B cell (primary cell): ENCODE measurements around the gene PPP1CB. TPM values are rescaled to one million over a fixed set of nuclear protein-coding genes. Genes with fewer than 3 reads are reported as not detected.

Experiments used
- ATAC-seq: fragments of 200-7000 bp; cut with Tn5 transposase; one replicate; pipeline ENCODE4 v1.10.0; 2021; ENCODE audit warnings: low read depth, mild to moderate bottlenecking, moderate number of reproducible peaks, moderate library complexity
- CTCF ChIA-PET: fragments of 350-600 bp; sonication (Branson Sonifier 250); formaldehyde crosslinking; loops from one replicate; lab custom pipeline; 2021; ENCODE audit warnings: antibody characterized with exemption, inconsistent platforms; lab: Charles Lee
- POLR2A ChIA-PET: fragments of 350-600 bp; sonication (Branson Sonifier 250); formaldehyde crosslinking; loops from one replicate; lab custom pipeline; 2021; ENCODE audit warnings: antibody characterized with exemption; lab: Charles Lee
- DNase-seq: peaks from one replicate; pipeline ENCODE4 v3.0.0; 2013
- H2AFZ ChIP-seq: 2 replicates; pipeline ENCODE4 v1.6.1; 2012; ENCODE audit warnings: mild to moderate bottlenecking, low read depth, low read length; ENCODE audit not compliant: insufficient read depth, poor library complexity, severe bottlenecking
- H3K27ac ChIP-seq, 2 donors: 1 replicate in 1 of 2; 2 replicates in 1 of 2; pipeline ENCODE4 v1.5.1; 2012 to 2013; ENCODE audit warnings: low read length in 2 of 2, mild to moderate bottlenecking in 2 of 2, moderate library complexity in 1 of 2
- H3K27me3 ChIP-seq, 4 experiments: fragments of 200-600 bp in 1 of 4; sonication (generic) in 1 of 4; replicated peaks in 1 of 4; 1 replicate in 2 of 4; 2 replicates in 2 of 4; pipeline versions ENCODE4 v1.6.1 to v1.7.0; 2013 to 2016; ENCODE audit warnings: low read length in 3 of 4, mild to moderate bottlenecking in 2 of 4, mixed read lengths in 1 of 4, moderate library complexity in 1 of 4; ENCODE audit not compliant: insufficient read depth in 4 of 4, control insufficient read depth in 3 of 4; ENCODE audit errors: control extremely low read depth in 1 of 4
- H3K36me3 ChIP-seq, 2 experiments: replicated peaks in 1 of 2; 1 replicate in 1 of 2; 2 replicates in 1 of 2; pipeline versions ENCODE4 v1.6.1 to v1.7.1; 2013; ENCODE audit warnings: low read length in 1 of 2; ENCODE audit not compliant: insufficient read depth in 2 of 2, control insufficient read depth in 1 of 2; ENCODE audit errors: control extremely low read depth in 1 of 2, extremely low read depth in 1 of 2
- H3K4me1 ChIP-seq, 2 donors: fragments of 200-600 bp in 1 of 2; sonication (generic) in 1 of 2; 1 replicate in 1 of 2; 2 replicates in 1 of 2; pipeline versions ENCODE4 v1.5.1 to v1.6.1; 2013 to 2017; ENCODE audit warnings: low read length in 2 of 2; ENCODE audit not compliant: control insufficient read depth in 2 of 2, insufficient read depth in 2 of 2
- H3K4me2 ChIP-seq: replicated peaks from 2 replicates; pipeline ENCODE3; 2012; ENCODE audit warnings: mild to moderate bottlenecking, low read depth, low read length; ENCODE audit not compliant: poor library complexity, severe bottlenecking
- H3K4me3 ChIP-seq, 5 experiments: fragments of 200-600 bp in 1 of 5; sonication (generic) in 1 of 5; 1 replicate in 3 of 5; 2 replicates in 2 of 5; pipeline versions ENCODE4 v1.5.1 to v1.7.0; 2011 to 2016; ENCODE audit warnings: low read length in 4 of 5, mild to moderate bottlenecking in 4 of 5, low read depth in 2 of 5, control low read depth in 1 of 5, moderate library complexity in 1 of 5; ENCODE audit not compliant: insufficient read depth in 1 of 5; ENCODE audit errors: control extremely low read depth in 1 of 5, extremely low read depth in 1 of 5
- H3K79me2 ChIP-seq: fragments of 200-600 bp; sonication (generic); one replicate; pipeline ENCODE4 v1.6.0; 2016; ENCODE audit warnings: low read length; ENCODE audit not compliant: control insufficient read depth, insufficient read depth
- H3K9ac ChIP-seq: fragments of 200-600 bp; sonication (generic); 2 replicates; pipeline ENCODE4 v1.6.1; 2017; ENCODE audit warnings: mild to moderate bottlenecking, low read length, moderate library complexity
- H3K9me3 ChIP-seq, 3 donors: one replicate each; pipeline versions ENCODE4 v1.6.1 to v1.7.1; 2013; ENCODE audit warnings: low read length in 2 of 3; ENCODE audit not compliant: control insufficient read depth in 2 of 3, insufficient read depth in 1 of 3; ENCODE audit errors: control extremely low read depth in 1 of 3
- H4K20me1 ChIP-seq: 2 replicates; pipeline ENCODE4 v1.6.0; 2012; ENCODE audit warnings: mild to moderate bottlenecking, low read length; ENCODE audit not compliant: insufficient read depth, control insufficient read depth, poor library complexity, severe bottlenecking
- H3K27ac Mint-ChIP-seq: one replicate; pipeline ENCODE4 v1.8.0; 2021; ENCODE audit warnings: mixed read lengths
- H3K27me3 Mint-ChIP-seq: one replicate; pipeline ENCODE4 v1.8.0; 2021; ENCODE audit warnings: mixed read lengths
- H3K4me1 Mint-ChIP-seq: one replicate; pipeline ENCODE4 v1.8.0; 2021; ENCODE audit warnings: mixed read lengths
- H3K4me3 Mint-ChIP-seq: one replicate; pipeline ENCODE4 v1.8.0; 2021; ENCODE audit warnings: mixed read lengths
- H3K9me3 Mint-ChIP-seq: one replicate; pipeline ENCODE4 v1.8.0; 2022; ENCODE audit warnings: mixed read lengths; ENCODE audit not compliant: insufficient read depth
- EZH2 ChIP-seq: IDR thresholded peaks from 2 replicates; pipeline ENCODE4 v1.6.1; 2012; ENCODE audit warnings: borderline replicate concordance, low read depth, mild to moderate bottlenecking, moderate library complexity, low read length; ENCODE audit not compliant: insufficient read depth, poor library complexity, severe bottlenecking
- WGBS: methylation state at CpG from one replicate; pipeline ENCODE4 v1.1.5; 2013; ENCODE audit warnings: missing lambda C conversion rate; ENCODE audit not compliant: insufficient coverage; 5-methylcytosine and 5-hydroxymethylcytosine counted together
- intact Hi-C: fragments of 100-400 bp; cut with micrococcal nuclease; formaldehyde crosslinking; loops from one replicate; pipeline ENCODE4 v1.10.0; 2022
- polyA plus RNA-seq: library from polyadenylated mRNA; depleted of rRNA; stranded (reverse); fragments of >200 nt; gene quantifications from 2 replicates; pipeline ENCODE4 v1.2.3, GENCODE V29; 2012
- total RNA-seq, 2 donors: library from RNA; stranded (reverse); fragments of 120-200 nt in 1 of 2; gene quantifications; 1 replicate in 1 of 2; 2 replicates in 1 of 2; pipeline versions ENCODE4 v1.2.3 to v1.2.4, GENCODE V29; 2013 to 2022
- TF ChIP-seq, protein P1 (sequence below): fragments of 200-600 bp; IDR thresholded peaks from one replicate; pipeline ENCODE4 v1.8.0; 2022; ENCODE audit warnings: antibody characterized with exemption, mild to moderate bottlenecking

Gene PPP1CB
- total and polyA plus RNA-seq, 2 donors (not counting 1 experiment from before 2014, with no cell fraction given) = 26.9 to 152 TPM

DNA sequence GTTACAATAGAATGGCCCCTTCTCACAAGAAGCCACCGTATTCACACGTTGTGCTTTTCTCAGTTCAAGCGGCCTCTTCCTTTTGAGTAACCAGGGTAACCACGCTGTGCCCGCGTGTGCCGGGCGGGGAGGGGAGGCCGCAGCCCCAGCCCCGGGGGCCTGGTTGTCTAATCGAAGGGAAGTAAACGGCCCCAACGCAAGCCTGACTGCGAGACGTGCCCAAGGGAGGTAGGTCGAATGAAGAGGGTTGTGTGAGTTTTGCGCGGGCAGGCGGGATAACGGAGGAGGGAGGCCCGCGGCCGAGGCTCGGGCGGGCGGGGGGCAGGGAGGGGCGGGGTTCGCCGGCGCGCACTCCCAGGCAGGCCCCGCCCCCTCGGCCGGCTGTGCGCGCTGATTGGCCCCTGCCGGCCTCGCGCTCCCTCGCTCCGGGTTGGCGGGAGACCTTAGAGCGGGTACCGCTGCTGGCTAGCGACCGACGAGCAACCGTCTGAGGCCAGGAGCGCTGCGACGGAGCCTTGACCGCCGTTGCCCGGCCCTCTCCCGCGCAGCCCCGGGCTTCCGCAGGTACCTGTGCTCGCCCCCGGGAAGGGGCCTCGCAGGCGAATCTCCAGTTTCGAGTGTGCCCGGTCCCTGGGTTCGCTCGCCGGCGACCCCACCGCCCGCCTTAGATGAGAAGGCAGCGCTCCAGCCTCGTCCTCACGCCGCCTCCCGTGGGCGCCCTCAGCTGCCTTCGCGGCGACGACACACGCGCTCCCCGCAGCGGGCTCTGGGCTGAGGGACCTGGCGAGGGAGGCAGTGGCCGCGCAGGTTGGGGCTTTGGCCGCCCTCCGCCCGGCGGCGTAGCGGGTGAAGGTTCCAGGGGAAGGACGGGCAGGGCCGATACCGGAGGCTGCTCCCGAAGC is 59.0 kb downstream of the PPP1CB start, which contains the start of gene SPDYA:
TSS of gene SPDYA (plus strand) at position 451 of the 902 bp plus-strand sequence. CDS start 5,181 bp downstream, outside the sequence.
- CTCF ChIA-PET = interaction anchor here (0.9 to 2.8 kb wide), 3 partner anchors 9 to 216 kb away, joined by 3 to 10 read pairs (median 5); no protein-coding TSS in a partner anchor

More for the DNA sequence above, 59.0 kb downstream of the PPP1CB start, which contains the start of gene SPDYA:
- peak within 1 kb of the TSS; percentile 73 for H3K9ac ChIP-seq
- peaks cover 0 to 7% (median 0%) of the 10 kb centered on the region in 4 experiments for H3K27me3 ChIP-seq
- peaks cover 12 to 16% of the 10 kb centered on the region in 2 donors for H3K4me1 ChIP-seq
- no peaks in the 10 kb centered on the region for H3K9me3 Mint-ChIP-seq
- no peaks in the 10 kb centered on the region for H3K27me3 Mint-ChIP-seq
- peak within 1 kb of the TSS; percentile 65 for H3K27ac Mint-ChIP-seq
- H2AFZ ChIP-seq = peak within 1 kb of the TSS; percentile 87
- ATAC-seq (peak; percentile 95), DNase-seq (peak; percentile 81)
- whole genome bisulfite sequencing = 8% methylated on average over 86 of the region's 97 CpGs
- POLR2A ChIA-PET = no interaction called here
- intact Hi-C loops = loop anchor here (2.0 to 5.0 kb wide), 4 partner anchors 58 to 244 kb away; partner anchors contain the start of genes PPP1CB and TRMT61B
- H3K4me3 ChIP-seq = peak within 1 kb of the TSS in 4 of 5 experiments; percentile 43 to 75 (median 56)
- no peak for TF ChIP-seq EZH2
- TF ChIP-seq, protein P1, sequence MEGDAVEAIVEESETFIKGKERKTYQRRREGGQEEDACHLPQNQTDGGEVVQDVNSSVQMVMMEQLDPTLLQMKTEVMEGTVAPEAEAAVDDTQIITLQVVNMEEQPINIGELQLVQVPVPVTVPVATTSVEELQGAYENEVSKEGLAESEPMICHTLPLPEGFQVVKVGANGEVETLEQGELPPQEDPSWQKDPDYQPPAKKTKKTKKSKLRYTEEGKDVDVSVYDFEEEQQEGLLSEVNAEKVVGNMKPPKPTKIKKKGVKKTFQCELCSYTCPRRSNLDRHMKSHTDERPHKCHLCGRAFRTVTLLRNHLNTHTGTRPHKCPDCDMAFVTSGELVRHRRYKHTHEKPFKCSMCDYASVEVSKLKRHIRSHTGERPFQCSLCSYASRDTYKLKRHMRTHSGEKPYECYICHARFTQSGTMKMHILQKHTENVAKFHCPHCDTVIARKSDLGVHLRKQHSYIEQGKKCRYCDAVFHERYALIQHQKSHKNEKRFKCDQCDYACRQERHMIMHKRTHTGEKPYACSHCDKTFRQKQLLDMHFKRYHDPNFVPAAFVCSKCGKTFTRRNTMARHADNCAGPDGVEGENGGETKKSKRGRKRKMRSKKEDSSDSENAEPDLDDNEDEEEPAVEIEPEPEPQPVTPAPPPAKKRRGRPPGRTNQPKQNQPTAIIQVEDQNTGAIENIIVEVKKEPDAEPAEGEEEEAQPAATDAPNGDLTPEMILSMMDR = no peak
- no peaks in the 10 kb centered on the region for H4K20me1 ChIP-seq
- no peaks in the 10 kb centered on the region for H3K36me3 ChIP-seq
- H3K4me2 ChIP-seq = peak within 1 kb of the TSS; percentile 91
- H3K9me3 ChIP-seq = peaks cover 0 to 9% (median 0%) of the 10 kb centered on the region in 3 donors
- H3K4me3 Mint-ChIP-seq = peak within 1 kb of the TSS; percentile 86
- no peaks in the 10 kb centered on the region for H3K79me2 ChIP-seq
- no peak within 1 kb of the TSS for H3K27ac ChIP-seq
- H3K4me1 Mint-ChIP-seq = peaks cover 14% of the 10 kb centered on the region
